ENCODE data around the gene HOXD13.

The HOXD13 gene

GRCh38 chr2:176068419-176068832 is 24.1 kb upstream of the HOXD13 start:
- no peak overlapping the region for H3K4me3 ChIP-seq (ENCODE audit: low read depth, low read length)
- no peak for DNase-seq (ENCODE audit: low read depth)
- no peak for TF ChIP-seq MYC (IDR thresholded peaks at IDR 0.05; ENCODE audit: low read depth, low read length)
- no peak for TF ChIP-seq MAX (IDR thresholded peaks at IDR 0.05; ENCODE audit: low read depth, low read length)
- no peak for TF ChIP-seq POLR2A (IDR thresholded peaks at IDR 0.05; ENCODE audit: extremely low read depth, insufficient read length)
- TF ChIP-seq, protein P1, sequence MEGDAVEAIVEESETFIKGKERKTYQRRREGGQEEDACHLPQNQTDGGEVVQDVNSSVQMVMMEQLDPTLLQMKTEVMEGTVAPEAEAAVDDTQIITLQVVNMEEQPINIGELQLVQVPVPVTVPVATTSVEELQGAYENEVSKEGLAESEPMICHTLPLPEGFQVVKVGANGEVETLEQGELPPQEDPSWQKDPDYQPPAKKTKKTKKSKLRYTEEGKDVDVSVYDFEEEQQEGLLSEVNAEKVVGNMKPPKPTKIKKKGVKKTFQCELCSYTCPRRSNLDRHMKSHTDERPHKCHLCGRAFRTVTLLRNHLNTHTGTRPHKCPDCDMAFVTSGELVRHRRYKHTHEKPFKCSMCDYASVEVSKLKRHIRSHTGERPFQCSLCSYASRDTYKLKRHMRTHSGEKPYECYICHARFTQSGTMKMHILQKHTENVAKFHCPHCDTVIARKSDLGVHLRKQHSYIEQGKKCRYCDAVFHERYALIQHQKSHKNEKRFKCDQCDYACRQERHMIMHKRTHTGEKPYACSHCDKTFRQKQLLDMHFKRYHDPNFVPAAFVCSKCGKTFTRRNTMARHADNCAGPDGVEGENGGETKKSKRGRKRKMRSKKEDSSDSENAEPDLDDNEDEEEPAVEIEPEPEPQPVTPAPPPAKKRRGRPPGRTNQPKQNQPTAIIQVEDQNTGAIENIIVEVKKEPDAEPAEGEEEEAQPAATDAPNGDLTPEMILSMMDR (IDR thresholded peaks at IDR 0.05; ENCODE audit: low read depth, low read length) = no peak

DNA sequence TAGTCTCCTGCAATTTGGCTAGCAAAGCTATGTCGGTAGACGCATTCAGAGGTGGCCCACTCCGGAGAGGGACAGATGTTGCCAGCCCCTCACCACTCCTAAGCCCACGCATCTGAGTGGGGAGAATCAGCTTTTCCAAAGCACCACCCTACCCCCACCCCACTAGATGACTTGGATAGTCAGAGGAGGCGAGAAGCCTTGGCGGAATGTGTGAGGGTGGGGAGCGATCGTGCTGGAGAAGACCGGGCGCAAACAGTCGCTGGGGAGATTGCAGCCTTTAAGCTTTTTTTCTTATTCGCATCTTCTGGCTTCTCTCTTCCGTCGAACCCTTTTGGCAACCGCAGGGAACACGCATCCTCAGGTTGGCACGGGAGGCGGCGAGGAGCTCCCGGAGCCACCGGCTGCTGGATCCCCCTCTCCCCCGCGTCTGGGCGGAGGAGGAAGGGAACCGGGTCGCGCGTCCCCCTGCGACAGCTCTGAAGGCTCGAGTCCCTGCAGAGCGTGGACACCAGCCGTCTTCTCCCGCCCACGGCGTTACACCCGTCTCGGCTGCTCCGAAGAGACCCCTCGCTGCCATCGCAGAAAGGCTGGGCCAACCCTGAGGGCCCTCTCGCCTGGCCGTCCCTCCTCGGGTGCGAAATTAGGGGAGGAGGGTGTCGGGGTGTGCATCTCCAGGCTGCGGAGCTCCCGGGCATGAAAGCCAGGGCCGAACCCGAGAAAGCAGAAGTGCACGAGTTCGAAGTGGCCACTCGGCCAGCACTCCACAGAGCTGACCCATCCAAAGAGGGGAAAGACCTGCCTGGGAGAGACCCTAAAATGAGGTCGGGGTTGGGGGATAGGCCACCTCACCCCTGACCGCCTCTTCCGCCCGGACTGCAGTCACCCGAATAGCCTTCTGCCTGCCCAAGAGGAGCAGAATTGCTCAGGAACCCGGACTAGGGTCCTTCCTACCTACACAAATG is 20.9 kb upstream of the HOXD13 start:
- TF ChIP-seq, protein P1 (IDR thresholded peaks at IDR 0.05; ENCODE audit: low read depth, low read length) = no peak
- TF ChIP-seq MAX (IDR thresholded peaks at IDR 0.05; ENCODE audit: low read depth, low read length) (no peak), POLR2A (IDR thresholded peaks at IDR 0.05; ENCODE audit: extremely low read depth, insufficient read length) (no peak), MYC (IDR thresholded peaks at IDR 0.05; ENCODE audit: low read depth, low read length) (no peak)
- H3K4me3 ChIP-seq (ENCODE audit: low read depth, low read length) = no peak overlapping the region

GRCh38 chr2:176072292-176072669 is 20.2 kb upstream of the HOXD13 start:
- TF ChIP-seq POLR2A (IDR thresholded peaks at IDR 0.05; ENCODE audit: extremely low read depth, insufficient read length) = no peak
- no peak for TF ChIP-seq MAX (IDR thresholded peaks at IDR 0.05; ENCODE audit: low read depth, low read length)
- TF ChIP-seq MYC (IDR thresholded peaks at IDR 0.05; ENCODE audit: low read depth, low read length) = no peak
- TF ChIP-seq, protein P1 (IDR thresholded peaks at IDR 0.05; ENCODE audit: low read depth, low read length) = no peak
- no peak for DNase-seq (ENCODE audit: low read depth)
- no peak overlapping the region for H3K4me3 ChIP-seq (ENCODE audit: low read depth, low read length)

More for the DNA sequence above, 20.9 kb upstream of the HOXD13 start:
- DNase-seq (ENCODE audit: low read depth) = no peak

- H3K4me3 ChIP-seq (ENCODE audit: low read depth, low read length) = no peak overlapping the region
- TF ChIP-seq POLR2A (IDR thresholded peaks at IDR 0.05; ENCODE audit: extremely low read depth, insufficient read length) (no peak), MAX (IDR thresholded peaks at IDR 0.05; ENCODE audit: low read depth, low read length) (no peak), MYC (IDR thresholded peaks at IDR 0.05; ENCODE audit: low read depth, low read length) (no peak)
- TF ChIP-seq, protein P1 (IDR thresholded peaks at IDR 0.05; ENCODE audit: low read depth, low read length) = no peak
- DNase-seq (ENCODE audit: low read depth) = no peak
Measured at GRCh38 chr2:176072951-176073904, 19.3 kb upstream of the HOXD13 start.

GRCh38 chr2:176074919-176075425 is 17.5 kb upstream of the HOXD13 start:
- H3K4me3 ChIP-seq (ENCODE audit: low read depth, low read length) = no peak overlapping the region
- DNase-seq (ENCODE audit: low read depth) = no peak
- TF ChIP-seq MYC (IDR thresholded peaks at IDR 0.05; ENCODE audit: low read depth, low read length) (no peak), POLR2A (IDR thresholded peaks at IDR 0.05; ENCODE audit: extremely low read depth, insufficient read length) (no peak), MAX (IDR thresholded peaks at IDR 0.05; ENCODE audit: low read depth, low read length) (no peak)
- TF ChIP-seq, protein P1 (IDR thresholded peaks at IDR 0.05; ENCODE audit: low read depth, low read length) = no peak
